Fibroblast of mammary gland (primary cell): ENCODE measurements around the gene RESP18.

ENCODE experiments used
- DNase-seq: peaks from one replicate; pipeline ENCODE4 v3.0.0-alpha.2; 2010; ENCODE audit warnings: low read depth
- H3K4me3 ChIP-seq: 2 replicates; pipeline ENCODE4 v1.5.1; 2011; ENCODE audit warnings: low read depth, mild to moderate bottlenecking, low read length, moderate library complexity; ENCODE audit not compliant: control insufficient read depth
- CTCF ChIP-seq: conservative IDR thresholded peaks from 2 replicates; pipeline ENCODE4 v1.5.1; 2011; ENCODE audit warnings: low read depth, low read length, inconsistent platforms; ENCODE audit not compliant: control insufficient read depth, insufficient read depth

Gene RESP18

GRCh38 chr2:219362072-219362471 is 29.5 kb upstream of the RESP18 start:
- no peak for TF ChIP-seq CTCF
- peak; percentile 2 for DNase-seq
- H3K4me3 ChIP-seq, result no peak overlapping the region

GRCh38 chr2:219358170-219359075 is 25.9 kb upstream of the RESP18 start:
- no peak for TF ChIP-seq CTCF
- no peak for DNase-seq
- H3K4me3 ChIP-seq, result no peak overlapping the region

GRCh38 chr2:219356834-219357233 is 24.3 kb upstream of the RESP18 start:
- no peak overlapping the region for H3K4me3 ChIP-seq
- no peak for DNase-seq
- no peak for TF ChIP-seq CTCF

GRCh38 chr2:219354582-219354981 is 22.0 kb upstream of the RESP18 start:
- no peak overlapping the region for H3K4me3 ChIP-seq
- no peak for DNase-seq

GRCh38 chr2:219353129-219353528 is 20.6 kb upstream of the RESP18 start:
- no peak overlapping the region for H3K4me3 ChIP-seq
- DNase-seq, result no peak
- TF ChIP-seq CTCF, result no peak

More at GRCh38 chr2:219354582-219354981, 22.0 kb upstream of the RESP18 start:
- no peak for TF ChIP-seq CTCF

- DNase-seq, result peak; percentile 64
- TF ChIP-seq CTCF, result peak; percentile 73
- no peak overlapping the region for H3K4me3 ChIP-seq
Observed at GRCh38 chr2:219352448-219353023, 20.0 kb upstream of the RESP18 start.
